IMR-90 (cell line): ENCODE data around the gene OR6S1.

ENCODE experiments used
- BHLHE40 ChIP-seq: fragments of 150-350 bp; IDR thresholded peaks from 2 replicates; pipeline ENCODE4 v1.6.1; 2016; ENCODE audit warnings: mild to moderate bottlenecking, low read depth, low read length
- CEBPB ChIP-seq: IDR thresholded peaks from 2 replicates; pipeline ENCODE4 v1.6.1; 2012; ENCODE audit warnings: low read depth, low read length, improper control_type of control experiment
- CHD1 ChIP-seq: IDR thresholded peaks from 2 replicates; pipeline ENCODE4 v1.6.1; 2012; ENCODE audit warnings: low read depth, low read length, improper control_type of control experiment
- MAZ ChIP-seq: IDR thresholded peaks from 2 replicates; pipeline ENCODE4 v1.6.1; 2012; ENCODE audit warnings: low read depth, mild to moderate bottlenecking, low read length, improper control_type of control experiment, moderate library complexity, borderline replicate concordance
- MXI1 ChIP-seq: IDR thresholded peaks from 2 replicates; pipeline ENCODE4 v1.6.1; 2012; ENCODE audit warnings: low read depth, mild to moderate bottlenecking, low read length, moderate library complexity, borderline replicate concordance
- NFE2L2 ChIP-seq: fragments of 150-350 bp; IDR thresholded peaks from 2 replicates; pipeline ENCODE4 v1.6.1; 2016; ENCODE audit warnings: low read depth, mild to moderate bottlenecking, low read length
- POLR2A ChIP-seq: IDR thresholded peaks from 2 replicates; pipeline ENCODE4 v1.6.1; 2012; ENCODE audit warnings: mild to moderate bottlenecking, low read depth, low read length
- RAD21 ChIP-seq: IDR thresholded peaks from 2 replicates; pipeline ENCODE4 v1.6.1; 2012; ENCODE audit warnings: low read length, improper control_type of control experiment
- RCOR1 ChIP-seq: IDR thresholded peaks from 2 replicates; pipeline ENCODE4 v1.6.1; 2012; ENCODE audit warnings: mild to moderate bottlenecking, low read length, improper control_type of control experiment; ENCODE audit not compliant: insufficient replicate concordance
- RFX5 ChIP-seq: IDR thresholded peaks from 2 replicates; pipeline ENCODE4 v1.8.0; 2012; ENCODE audit warnings: low read depth, mild to moderate bottlenecking, low read length, moderate library complexity
- SMC3 ChIP-seq: fragments of 150-350 bp; IDR thresholded peaks from 2 replicates; pipeline ENCODE4 v1.6.1; 2016; ENCODE audit warnings: low read depth, mild to moderate bottlenecking, antibody characterized with exemption, low read length, moderate library complexity
- USF2 ChIP-seq: fragments of 150-350 bp; IDR thresholded peaks from 2 replicates; pipeline ENCODE4 v1.6.1; 2017; ENCODE audit warnings: mild to moderate bottlenecking, antibody characterized with exemption, low read length, low read depth
- TF ChIP-seq, protein P1 (sequence below): conservative IDR thresholded peaks from 2 replicates; pipeline ENCODE4 v1.5.1; 2012; ENCODE audit warnings: mild to moderate bottlenecking, low read depth, low read length, improper control_type of control experiment
- TF ChIP-seq, protein P2 (sequence below): fragments of 150-350 bp; IDR thresholded peaks from 2 replicates; pipeline ENCODE4 v1.6.1; 2016; ENCODE audit warnings: low read depth, mild to moderate bottlenecking, low read length, moderate library complexity, borderline replicate concordance

DNA sequence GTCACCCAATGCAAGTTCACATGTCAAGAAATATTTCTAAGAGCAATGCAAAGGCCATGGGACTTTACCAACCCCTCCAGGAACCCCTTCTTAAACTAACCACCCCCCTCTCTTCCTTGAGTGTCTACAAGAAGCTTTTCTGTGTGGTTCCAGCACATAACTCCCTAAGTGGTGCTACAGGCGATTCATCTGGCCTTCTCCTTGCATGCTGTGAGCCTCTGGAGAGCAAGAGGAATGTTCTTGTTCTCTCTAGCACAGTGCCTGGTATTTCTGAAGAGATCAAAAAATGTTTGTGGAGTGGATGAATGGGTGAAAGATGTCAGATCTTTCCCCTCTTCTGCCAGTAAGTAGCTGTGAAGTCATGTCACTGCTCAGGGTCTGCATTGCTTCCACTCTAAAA, 44.4 kb downstream of the OR6S1 start:
- TF ChIP-seq RAD21: no peak
- TF ChIP-seq, protein P1, sequence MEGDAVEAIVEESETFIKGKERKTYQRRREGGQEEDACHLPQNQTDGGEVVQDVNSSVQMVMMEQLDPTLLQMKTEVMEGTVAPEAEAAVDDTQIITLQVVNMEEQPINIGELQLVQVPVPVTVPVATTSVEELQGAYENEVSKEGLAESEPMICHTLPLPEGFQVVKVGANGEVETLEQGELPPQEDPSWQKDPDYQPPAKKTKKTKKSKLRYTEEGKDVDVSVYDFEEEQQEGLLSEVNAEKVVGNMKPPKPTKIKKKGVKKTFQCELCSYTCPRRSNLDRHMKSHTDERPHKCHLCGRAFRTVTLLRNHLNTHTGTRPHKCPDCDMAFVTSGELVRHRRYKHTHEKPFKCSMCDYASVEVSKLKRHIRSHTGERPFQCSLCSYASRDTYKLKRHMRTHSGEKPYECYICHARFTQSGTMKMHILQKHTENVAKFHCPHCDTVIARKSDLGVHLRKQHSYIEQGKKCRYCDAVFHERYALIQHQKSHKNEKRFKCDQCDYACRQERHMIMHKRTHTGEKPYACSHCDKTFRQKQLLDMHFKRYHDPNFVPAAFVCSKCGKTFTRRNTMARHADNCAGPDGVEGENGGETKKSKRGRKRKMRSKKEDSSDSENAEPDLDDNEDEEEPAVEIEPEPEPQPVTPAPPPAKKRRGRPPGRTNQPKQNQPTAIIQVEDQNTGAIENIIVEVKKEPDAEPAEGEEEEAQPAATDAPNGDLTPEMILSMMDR: no peak
- TF ChIP-seq MXI1: no peak
- no peak for TF ChIP-seq POLR2A
- TF ChIP-seq CHD1: no peak
- TF ChIP-seq BHLHE40: no peak
- no peak for TF ChIP-seq NFE2L2
- TF ChIP-seq RCOR1: no peak
- TF ChIP-seq, protein P2, sequence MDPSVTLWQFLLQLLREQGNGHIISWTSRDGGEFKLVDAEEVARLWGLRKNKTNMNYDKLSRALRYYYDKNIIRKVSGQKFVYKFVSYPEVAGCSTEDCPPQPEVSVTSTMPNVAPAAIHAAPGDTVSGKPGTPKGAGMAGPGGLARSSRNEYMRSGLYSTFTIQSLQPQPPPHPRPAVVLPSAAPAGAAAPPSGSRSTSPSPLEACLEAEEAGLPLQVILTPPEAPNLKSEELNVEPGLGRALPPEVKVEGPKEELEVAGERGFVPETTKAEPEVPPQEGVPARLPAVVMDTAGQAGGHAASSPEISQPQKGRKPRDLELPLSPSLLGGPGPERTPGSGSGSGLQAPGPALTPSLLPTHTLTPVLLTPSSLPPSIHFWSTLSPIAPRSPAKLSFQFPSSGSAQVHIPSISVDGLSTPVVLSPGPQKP: no peak
- TF ChIP-seq MAZ: no peak
- no peak for TF ChIP-seq RFX5
- TF ChIP-seq CEBPB: no peak
- TF ChIP-seq SMC3: no peak
- no peak for TF ChIP-seq USF2
